Tongue (tissue), 2 donors: ENCODE data around the gene DNAJC5. TPM values are rescaled to one million over a fixed set of nuclear protein-coding genes. Genes with fewer than 3 reads are reported as not detected.

Source experiments
- DNase-seq: peaks from one replicate; pipeline ENCODE4 v3.0.0-alpha.2; 2015
- total RNA-seq: library from RNA; depleted of rRNA; stranded (reverse); fragments of >200 nt; gene quantifications from one replicate; pipeline ENCODE4 v1.2.3, GENCODE V29; 2014

Gene DNAJC5
- total RNA-seq, 1 donor from 2014 or later, result 37.6 TPM

DNA sequence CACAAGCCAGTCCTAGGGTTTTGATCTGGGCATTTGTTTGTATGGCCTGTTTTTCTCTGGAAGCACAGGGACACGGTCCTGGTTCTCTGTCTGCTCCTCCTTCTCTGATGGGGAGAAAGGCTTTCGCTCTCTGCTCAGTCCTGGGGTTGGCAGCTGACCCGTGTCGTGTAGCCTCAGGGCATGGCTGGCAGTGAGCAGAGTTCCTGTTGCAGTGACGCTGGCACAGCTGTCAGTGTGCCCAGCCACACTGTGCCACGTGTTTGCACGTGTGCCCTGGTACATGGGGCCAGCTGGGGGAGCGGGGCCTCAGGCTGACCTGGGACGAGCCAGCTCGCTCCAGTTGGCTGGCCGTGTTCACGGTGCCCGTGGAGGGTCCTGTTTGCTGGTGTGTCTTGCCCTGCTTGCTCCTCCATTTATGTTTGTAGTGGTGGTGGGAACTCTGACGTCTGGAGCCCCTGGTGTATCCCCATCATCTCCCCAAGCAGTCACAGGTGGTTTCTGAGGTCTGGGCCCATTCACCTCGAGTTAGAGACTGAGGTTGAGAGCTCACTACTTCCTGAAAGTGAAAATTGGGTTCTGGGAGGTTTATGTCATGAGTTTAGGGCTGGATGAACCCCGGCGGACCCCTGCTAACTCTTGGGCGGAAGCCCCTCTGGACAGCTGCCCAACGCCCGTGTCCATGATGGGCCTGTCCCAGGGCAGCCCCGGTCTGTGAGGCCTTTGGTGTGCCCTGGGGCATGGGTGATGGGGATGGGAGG, 10.2 kb upstream of the DNAJC5 start:
- DNase-seq, result no peak

DNA sequence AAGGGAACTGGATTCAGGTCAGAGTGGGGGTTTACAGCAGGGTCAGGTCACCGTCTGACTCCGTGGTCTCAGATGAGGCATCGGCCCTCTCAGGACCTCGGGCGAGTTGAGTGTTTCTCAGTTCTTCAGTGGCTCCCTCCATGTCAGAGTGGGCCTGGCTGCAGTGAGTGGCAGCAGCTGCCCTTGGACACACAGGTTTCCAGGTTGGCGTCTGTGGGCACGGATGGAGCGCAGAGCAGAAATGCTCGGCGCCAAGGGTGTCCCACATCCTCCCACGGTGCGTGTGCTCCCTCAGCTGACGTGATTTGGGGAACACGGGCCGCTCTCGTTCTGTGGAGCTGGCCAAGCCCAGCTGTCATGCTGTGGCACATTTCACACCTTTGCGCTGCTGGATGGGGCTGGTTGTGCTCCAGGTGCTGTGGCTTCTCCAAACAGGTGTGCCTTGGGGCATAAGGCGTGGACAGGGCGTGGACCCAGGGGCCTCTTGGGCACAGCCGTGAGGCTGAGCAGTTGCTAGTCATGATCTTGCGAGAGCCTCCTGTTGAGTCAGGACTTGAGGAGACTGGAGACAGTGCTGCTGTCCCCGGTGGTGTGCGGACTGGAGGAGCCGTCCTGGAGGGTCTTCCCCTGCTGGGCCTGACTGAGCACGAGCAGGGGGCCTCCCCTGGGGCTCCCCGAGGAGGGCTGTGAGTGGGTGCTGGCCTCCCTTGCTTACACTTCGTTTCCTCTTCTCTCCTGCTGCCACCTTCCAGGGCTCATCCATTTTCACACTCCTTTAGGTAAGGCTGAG, 9.5 kb upstream of the DNAJC5 start:
- no peak for DNase-seq

DNA sequence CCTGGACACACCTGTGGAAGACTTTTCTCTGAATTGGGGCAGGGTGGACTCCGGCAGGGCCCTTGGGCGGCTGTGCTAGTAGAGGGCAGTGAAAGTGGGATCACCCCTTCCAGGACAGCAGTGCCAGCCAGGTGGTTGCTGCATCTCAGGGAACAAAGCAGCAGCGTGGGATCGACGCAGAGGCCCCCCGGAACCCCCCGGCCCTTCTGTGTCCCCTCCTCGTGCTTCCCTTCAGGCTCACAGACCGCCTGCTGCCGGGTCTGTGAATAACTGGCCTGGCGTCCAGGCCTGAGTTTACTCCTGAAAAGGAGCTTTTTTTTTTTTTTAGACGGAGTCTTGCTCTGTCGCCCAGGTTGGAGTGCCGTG, 8.9 kb upstream of the DNAJC5 start:
- no peak for DNase-seq

DNA sequence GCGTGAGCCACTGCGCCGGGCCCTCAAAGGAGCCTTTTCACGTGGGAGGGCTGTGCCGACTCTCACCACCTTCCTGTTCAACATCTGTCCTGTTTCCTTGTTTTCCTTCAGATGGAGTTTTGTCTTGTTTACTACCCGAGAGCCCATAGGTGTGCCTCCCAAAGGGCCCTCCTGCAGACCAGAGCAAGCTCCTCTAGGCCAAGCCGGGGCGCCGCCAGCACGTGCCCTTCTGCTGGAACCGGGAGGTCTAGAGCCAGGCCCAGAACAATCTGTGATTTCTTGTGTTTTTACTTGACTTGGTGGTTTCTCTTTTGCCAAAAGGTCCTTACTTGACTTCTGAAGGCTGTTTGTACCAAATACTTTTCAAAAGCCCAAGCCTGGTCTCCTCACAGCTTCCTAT, 8.0 kb upstream of the DNAJC5 start:
- no peak for DNase-seq

DNA sequence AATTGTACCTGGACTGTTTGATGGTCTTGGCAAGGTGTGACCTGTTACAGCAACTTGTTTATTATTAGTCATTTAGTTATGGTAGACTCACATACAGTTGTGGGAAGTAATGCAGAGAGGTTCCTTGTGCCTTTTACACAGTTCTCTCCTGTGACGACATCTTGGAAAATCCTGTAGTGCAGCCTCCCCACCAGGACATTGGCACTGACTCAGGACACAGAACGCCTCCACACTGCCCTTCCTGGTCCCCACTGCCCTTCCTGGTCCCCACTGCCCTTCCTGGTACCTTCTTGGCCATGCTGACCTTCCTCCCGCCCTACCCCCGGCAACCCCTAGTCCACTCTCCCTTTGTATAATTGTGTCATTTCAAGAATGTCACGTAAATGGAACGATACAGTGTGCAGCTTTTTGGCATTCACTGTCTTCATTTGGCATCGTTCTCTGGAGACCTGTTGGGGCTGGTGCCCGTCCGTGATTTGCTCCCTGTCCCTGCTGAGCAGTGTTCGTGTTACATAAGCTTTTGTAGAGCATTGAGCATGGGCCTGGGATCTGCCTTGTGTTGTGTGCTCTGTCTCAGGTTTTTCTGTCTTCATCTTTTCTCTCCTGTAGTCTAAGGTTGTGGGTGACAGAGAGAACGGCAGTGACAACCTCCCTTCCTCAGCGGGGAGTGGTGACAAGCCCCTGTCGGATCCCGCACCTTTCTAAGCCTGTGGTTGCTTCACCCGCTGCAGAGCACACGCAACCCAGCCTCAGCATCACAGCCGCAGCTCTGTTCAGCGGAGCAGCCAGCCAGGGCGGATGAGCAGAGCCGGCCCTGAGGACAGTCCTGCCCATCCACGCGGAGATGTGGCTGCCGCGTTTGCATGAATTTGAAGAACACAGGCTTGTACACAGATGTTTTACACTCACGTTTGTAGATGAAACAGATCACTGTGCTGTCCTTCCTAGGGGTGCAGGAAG, 5.4 kb upstream of the DNAJC5 start:
- no peak for DNase-seq

DNA sequence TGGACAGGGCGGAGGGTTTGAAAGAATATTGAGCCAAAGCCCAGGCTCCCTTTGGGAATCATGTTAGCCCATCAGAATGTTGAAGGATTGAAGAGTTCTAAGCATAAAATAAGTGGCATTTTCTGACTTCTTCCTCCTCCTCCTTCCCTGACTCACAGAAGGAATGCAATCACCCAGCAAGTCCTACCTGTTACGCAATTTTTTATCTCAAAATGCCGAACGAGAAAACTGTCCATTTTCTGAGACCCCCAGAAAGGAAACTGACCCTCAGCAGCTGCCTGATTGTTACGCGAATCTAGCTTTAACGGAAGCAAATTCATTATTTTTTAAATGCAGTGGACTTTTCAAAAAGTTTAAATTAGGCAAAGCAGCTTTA, 4.7 kb upstream of the DNAJC5 start:
- DNase-seq, result no peak

DNA sequence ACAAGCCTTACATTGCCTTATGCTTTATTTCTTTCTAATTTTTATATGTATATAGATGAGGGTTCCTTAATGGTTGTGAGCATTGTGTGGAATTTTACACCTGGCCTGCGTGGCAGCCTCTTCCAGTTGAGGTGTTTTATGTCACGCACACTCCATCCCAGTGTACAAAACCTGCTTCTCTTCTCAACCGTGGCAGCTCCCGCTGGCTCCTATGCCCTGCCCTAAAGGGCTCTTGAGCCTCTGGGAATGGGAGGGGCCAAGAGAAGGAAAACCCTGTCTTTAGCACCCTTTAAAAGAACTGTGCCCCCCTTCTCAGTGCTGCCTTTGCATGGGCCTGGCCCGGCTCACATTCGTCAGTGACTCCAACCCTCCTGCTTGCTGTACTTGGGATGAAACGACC, 4.3 kb upstream of the DNAJC5 start:
- no peak for DNase-seq

DNA sequence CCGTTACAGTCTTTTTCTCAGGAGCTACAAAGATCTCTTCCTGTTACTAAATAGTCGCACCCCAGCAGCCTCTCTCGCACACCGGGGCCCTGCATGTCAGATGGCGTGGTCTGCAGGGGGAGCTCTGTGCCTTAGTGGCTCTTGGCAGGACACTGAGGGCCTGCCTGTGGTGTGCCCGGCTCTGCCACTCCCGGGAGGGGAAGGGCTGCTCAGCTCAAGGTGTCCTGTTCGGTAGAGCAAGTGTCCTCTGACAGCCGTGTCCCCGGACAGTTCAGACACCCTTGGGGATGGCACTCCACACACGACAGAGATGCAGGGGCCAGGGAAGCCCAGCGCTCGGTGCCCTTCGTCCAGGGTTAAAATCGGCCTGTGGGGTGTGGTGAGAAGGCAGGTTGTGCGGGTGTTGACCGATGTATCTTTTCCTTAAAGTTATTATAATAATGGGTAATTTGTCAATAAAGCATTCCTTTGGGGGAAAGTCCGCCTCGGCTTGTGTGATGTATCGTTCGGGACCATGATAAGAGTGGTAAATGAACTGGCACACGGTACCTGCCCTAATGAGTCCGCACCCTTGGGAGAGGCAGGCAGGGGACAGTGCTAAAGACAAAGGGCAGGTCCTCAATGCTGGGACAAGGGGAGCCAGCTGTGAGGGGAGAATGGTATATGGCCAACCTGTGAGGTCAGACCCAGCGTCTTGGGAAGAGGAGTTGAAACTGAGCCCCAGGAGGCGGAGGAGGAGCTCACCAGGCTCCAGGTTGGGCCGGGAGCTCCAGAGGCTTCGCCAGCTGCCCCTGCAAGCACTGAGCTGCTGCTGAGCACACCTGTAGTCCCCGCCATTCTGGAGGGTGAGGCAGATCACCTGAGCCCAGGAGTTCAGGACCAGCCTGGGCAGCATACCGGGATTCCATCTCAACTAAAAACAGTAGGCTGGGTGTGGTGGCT, 3.6 kb upstream of the DNAJC5 start:
- no peak for DNase-seq

DNA sequence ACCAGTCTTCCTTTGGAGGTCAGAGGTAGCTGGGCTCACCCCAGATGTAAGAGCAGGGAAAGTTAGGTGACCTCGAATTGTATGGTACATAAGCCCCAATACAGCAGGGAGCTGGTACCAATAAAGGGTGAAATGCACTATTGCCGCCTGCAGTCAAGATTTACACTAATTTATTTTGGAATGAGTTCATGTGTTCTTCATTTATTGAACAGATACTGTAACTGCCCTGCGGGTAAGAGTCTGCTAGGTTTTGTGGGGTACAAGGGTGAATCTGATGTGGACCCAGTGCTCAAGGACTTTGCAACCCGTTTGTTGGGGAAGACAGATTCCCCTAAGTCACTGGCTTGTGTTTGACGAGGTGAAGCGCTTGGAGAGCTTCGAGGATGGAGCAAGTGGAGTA, 2.5 kb upstream of the DNAJC5 start:
- DNase-seq, result no peak

DNA sequence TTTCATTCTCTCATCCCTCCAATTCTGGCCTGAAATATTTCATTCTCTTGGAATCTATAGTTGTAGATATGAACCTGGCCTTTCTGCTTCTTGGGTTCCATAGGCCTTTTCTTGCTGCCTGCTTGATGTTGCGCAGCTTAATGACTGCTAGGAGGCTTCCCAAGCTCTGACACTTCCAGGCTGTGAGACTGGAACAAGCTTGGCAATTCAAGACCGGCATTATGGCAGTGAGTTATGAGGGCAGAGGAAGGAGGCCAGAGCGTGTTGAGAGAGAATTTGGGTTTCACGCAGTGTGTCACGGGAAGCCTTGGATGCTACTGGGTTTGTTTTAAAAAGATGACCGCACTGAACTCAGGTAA, 948 bp upstream of the DNAJC5 start:
- no peak for DNase-seq

DNA sequence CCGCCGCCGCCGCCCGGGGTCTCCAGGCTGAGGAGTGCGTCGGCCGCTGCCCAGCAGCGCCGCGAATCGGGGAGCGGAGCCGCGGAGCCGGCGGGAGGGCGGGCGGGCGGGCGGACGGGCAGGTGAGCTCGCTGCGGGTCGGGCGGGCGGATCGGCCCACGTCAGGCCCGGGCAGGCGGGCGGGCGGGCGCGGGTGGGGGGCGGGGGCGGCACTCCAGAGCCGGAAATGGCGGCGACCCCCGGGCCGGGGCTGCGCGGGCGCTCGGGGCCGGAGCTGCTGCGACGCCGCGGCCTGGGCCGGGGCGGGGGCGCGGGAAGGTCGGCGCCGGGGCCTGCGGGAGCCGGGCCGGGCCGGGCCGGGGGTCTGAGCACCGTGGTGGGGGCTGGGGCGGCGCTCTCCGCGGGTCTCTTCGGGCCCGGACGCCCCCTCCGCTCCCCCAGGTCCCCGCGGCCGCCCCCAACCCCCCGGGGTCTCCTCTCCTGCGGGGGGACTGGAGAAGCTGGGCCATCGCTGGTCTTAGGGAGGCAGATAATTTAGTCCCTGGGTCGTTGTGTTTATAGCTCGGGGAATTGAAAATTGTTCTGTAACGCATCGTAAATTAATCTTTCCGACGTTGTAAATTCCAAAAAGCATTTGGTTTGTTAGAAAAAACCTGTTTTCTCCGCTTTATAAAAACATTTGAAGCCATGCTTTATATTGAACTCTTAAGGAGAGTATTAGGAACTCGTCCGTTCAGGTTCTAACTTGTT, 451 bp downstream of the DNAJC5 start:
- no peak for DNase-seq

DNA sequence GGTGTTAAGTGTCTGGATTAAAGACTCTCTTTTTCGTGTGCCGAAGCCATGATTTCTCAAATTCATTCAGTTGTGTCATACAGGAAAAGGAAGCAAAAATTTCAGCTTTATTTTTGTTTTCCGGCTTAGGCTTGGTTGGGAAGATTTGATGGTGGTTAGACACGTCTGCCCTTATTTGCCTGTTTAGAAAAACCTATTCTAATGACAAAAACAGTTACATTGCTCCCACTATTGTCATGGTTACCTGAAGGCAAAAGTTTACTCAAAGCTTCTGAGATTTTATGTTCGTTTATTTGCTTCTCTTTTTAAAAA, 982 bp downstream of the DNAJC5 start:
- peak; percentile 60 for DNase-seq

DNA sequence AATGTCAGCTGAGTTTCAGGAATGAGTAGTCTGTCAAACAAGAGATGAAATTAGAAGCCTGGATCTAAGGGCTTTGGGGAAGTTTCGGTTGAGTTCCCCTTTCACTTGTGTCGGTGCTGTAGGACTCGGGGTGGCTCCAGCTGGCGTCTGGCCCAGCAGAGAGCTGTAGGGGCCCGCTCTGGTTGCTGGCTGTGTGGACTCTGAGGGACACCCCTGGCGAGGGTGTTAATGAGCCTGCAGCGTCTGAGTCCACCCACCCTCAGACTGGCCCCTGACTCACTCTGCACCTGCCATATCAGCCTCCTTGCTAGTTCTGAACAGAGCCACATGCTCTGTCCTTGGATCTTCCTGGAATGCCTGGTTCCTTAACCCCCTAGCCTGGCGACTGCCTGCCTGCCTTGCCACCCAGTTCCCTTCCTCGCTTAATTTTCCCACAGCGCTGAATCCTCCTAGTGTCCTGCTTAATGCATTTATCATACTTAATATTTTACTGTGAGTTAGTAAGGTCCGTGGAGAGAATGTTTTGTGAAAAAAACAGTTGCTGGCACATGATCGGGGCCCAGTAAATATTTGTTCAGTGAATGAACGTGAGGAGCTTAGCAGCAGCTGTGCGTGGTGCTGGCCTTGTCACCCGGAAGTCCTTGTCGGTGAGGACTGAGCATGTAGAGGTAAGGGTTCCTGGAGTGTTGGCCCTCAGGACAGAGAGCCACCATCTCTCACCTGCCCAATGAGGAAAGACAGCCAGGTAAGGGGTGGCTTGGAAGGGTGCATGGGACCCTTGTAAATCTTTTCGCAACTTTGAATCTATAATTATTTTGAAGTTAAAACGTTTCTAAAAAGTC, 1.6 kb downstream of the DNAJC5 start:
- peak; percentile 69 for DNase-seq

DNA sequence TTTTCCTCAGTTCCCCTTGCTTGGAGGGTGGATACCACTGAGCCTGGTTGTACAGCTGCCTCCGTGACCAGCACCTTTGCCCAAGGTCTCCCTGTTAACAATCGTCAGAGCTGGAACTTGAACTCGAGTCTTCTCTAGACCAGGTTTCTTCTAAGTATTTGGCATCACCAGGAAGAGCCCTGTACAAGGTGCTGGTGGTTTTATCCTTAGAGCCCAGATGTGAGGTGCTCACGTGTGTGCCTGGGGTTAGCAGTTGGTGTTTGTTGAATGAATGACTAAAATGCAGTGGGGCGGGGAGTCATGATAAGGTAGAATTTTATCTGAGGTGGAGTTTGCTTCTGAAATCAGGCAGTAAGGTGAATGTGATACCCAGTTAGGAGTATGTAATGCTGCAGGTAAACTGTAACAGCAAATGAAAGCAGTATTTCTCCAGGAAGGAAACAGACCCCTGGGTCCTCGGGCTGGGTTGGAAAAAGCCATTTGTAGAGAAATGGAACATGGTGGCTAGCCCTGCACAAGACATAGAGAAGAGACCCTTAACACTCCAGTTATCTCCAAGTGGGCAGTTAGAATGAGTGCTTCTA, 3.1 kb downstream of the DNAJC5 start:
- no peak for DNase-seq

DNA sequence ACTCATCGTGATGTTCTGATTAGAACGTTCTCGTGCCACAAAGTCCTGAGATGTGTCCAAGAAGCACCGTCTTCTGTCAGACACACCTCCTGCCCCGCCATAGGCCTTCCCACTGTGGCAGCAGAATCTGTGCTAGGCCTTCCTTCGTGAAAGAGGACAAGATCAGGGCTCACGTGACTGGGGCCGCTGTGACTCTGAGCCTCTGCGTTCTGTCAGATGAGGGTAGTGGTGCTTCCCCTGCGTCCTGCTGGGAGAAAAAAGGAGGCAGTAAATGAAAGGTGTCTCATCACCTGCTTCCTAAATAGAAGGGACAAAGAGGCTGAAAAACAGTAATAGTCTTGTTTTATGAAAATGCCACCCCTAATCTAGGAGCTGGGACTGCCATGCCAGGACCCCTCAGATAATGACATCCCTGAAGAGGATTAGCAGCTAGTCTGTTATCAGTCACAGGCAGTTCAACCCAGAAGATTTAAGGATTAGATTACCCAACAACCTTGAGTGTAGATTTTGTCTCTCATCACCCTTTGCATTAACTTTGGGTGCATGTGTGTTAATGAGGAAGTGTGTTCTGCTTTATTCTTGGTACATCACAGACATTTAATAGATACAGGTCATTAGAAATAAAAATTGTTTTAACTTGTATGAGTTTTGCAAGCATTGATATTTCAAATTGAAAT, 4.1 kb downstream of the DNAJC5 start:
- no peak for DNase-seq

DNA sequence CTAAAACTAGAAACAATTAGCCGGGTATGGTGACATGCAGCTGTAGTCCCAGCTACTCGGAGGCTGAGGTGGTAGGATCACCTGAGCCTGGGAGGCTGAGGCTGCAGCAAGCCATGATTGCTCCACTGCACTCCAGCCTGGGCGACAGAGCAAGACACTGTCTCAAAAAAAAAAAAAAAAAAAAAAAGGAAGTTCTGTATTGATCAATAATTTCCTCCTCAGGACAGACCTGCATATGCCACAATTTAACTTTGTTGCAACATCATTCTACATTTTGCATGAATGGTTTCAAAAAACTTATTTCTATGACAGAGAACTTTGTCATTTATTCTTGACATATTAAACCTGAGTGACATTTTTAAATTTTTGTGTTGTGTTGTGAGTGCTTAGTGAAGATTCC, 5.5 kb downstream of the DNAJC5 start:
- no peak for DNase-seq

DNA sequence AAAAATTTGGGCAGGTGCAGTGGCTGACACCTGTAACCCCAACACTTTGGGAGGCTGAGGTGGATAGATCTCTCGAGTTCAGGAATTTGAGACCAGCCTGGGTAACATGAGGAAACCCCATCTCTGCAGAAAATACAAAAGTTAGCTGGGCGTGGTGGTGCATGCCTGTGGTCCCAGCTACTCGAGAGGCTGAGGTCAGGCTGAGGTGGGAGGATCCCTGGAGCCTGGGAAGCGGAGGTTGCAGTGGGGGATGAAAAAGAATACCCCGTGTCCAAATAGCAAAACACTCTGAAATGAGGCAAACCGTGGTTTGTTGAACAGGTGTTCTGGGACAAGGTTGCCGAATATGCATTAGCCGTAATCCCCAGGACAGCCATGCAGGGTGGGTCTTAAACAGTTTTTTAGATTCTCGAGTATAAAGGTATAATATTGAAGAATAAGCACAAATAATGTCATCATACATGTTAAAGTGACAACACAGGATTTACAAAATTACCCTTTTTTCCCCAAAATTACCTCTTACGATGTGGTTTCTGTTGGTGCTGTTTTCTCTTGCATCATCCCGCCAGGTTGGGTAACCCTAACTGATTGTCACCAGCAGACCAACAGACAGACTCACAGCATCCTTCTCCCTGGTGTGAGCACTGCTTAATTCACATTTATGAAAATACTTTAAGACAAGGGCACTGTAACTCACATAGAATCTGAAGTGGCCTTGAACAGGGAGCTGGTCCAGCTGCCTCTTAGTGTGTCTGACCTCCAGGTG, 9.1 kb downstream of the DNAJC5 start:
- DNase-seq, result no peak

DNA sequence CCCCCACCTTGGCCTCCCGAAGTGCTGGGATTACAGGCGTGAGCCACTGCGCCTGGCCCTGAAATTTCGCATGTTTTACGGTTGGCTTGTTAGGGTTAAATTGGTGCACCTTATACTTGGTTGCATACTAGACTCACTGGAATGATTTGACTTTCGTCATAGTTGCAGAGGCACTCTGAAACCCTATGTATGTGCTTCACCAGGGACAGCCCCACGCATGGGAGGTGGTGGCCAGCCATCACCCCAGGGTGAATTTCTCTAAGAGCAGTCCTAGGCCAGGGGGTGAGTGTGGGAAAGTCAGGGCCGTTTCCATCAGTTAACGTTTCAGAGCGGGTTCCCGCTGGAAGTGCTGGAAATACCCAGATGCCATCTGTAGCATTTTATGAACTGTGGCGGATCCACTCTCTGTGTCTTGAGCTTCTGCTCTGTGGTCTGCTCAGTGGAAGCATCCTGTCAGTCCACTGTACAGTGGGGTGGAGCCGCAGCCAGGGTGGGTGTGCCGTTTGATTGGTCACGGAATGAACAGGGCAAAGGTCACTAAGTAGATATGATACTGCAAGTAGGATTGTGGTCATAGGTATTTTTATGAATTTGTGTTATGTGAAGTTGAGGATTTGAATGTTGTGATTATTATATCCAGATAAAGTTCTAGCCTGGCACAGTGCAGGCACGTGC, 13.2 kb downstream of the DNAJC5 start:
- no peak for DNase-seq
